OCI-LY7 (cell line): Measurements from ENCODE around the gene PYGB. TPM values are rescaled to one million over a fixed set of nuclear protein-coding genes. Genes with fewer than 3 reads are reported as not detected.

ENCODE experiments used
- BruUV-seq: library from RNA; stranded (reverse); fragments of 400-500 nt; replicated peaks from 2 replicates; lab custom pipeline; 2021; lab: Mats Ljungman, UMichigan
- CTCF ChIA-PET: fragments of 300-600 bp; sonication (Branson Sonifier 250); formaldehyde crosslinking; loops from one replicate; lab custom pipeline; 2022; ENCODE audit warnings: antibody characterized with exemption; ENCODE audit not compliant: unreplicated experiment; lab: Charles Lee
- POLR2A ChIA-PET: fragments of 300-600 bp; sonication (Branson Sonifier 250); formaldehyde crosslinking; loops from one replicate; lab custom pipeline; 2022; ENCODE audit warnings: antibody characterized with exemption; lab: Charles Lee
- DNase-seq: peaks from one replicate; pipeline ENCODE4 v3.0.0-alpha.2; 2015; ENCODE audit warnings: low spot score
- H2AFZ ChIP-seq: fragments of 200-600 bp; sonication (generic), shearing (Covaris generic); 2 replicates; pipeline ENCODE4 v1.6.1; 2014; ENCODE audit warnings: mild to moderate bottlenecking, antibody characterized with exemption, low read length, moderate library complexity
- H3K27ac ChIP-seq: fragments of 200-600 bp; sonication (generic); 2 replicates; pipeline ENCODE4 v1.5.1; 2014; ENCODE audit warnings: mixed run types, low read depth, mild to moderate bottlenecking, moderate library complexity, low read length, inconsistent platforms; ENCODE audit not compliant: poor library complexity, severe bottlenecking
- H3K36me3 ChIP-seq: fragments of 200-600 bp; sonication (generic); 2 replicates; pipeline ENCODE4 v1.6.1; 2014; ENCODE audit warnings: mild to moderate bottlenecking, antibody characterized with exemption, low read length, moderate library complexity, mixed read lengths; ENCODE audit not compliant: insufficient read depth
- H3K4me1 ChIP-seq: fragments of 200-600 bp; sonication (generic); 2 replicates; pipeline ENCODE4 v1.5.1; 2014; ENCODE audit warnings: mild to moderate bottlenecking, low read length; ENCODE audit not compliant: insufficient read depth, poor library complexity, severe bottlenecking
- H3K4me2 ChIP-seq: fragments of 200-600 bp; sonication (generic); 2 replicates; pipeline ENCODE4 v1.6.1; 2014; ENCODE audit warnings: mild to moderate bottlenecking, low read length
- H3K4me3 ChIP-seq: fragments of 200-600 bp; sonication (generic); 2 replicates; pipeline ENCODE4 v1.5.1; 2014; ENCODE audit warnings: mild to moderate bottlenecking, low read depth, low read length; ENCODE audit not compliant: poor library complexity, severe bottlenecking
- H3K79me2 ChIP-seq: fragments of 200-600 bp; sonication (generic); 2 replicates; pipeline ENCODE4 v1.6.1; 2016; ENCODE audit warnings: low read depth, mild to moderate bottlenecking, low read length, moderate library complexity, mixed read lengths; ENCODE audit not compliant: insufficient read depth
- H3K9me2 ChIP-seq: fragments of 200-600 bp; sonication (generic); 2 replicates; pipeline ENCODE4 v1.6.1; 2016; ENCODE audit warnings: mild to moderate bottlenecking, low read length, mixed read lengths; ENCODE audit not compliant: insufficient read depth
- H3K9me3 ChIP-seq: fragments of 200-600 bp; sonication (generic); 2 replicates; pipeline ENCODE4 v1.6.1; 2014; ENCODE audit warnings: mild to moderate bottlenecking, mixed run types, low read length, mixed read lengths
- H4K20me1 ChIP-seq: fragments of 200-600 bp; sonication (generic); 2 replicates; pipeline ENCODE4 v1.6.1; 2014; ENCODE audit warnings: mild to moderate bottlenecking, antibody characterized with exemption, low read length, moderate library complexity, mixed read lengths; ENCODE audit not compliant: insufficient read depth
- CTCF ChIP-seq: fragments of 200-600 bp; sonication (generic); conservative IDR thresholded peaks from 2 replicates; pipeline ENCODE4 v1.5.1; 2014; ENCODE audit warnings: mild to moderate bottlenecking, antibody characterized with exemption, low read length, moderate library complexity, mixed read lengths
- EZH2phosphoT487 ChIP-seq: fragments of 200-600 bp; sonication (generic); IDR thresholded peaks from 2 replicates; pipeline ENCODE4 v1.6.1; 2018; ENCODE audit warnings: low read depth, borderline replicate concordance, mild to moderate bottlenecking, mixed run types, antibody characterized with exemption, low read length, moderate library complexity, mixed read lengths
- intact Hi-C: fragments of 100-400 bp; cut with micrococcal nuclease; formaldehyde crosslinking; loops from one replicate; pipeline ENCODE4 v1.10.0; 2022; ENCODE audit not compliant: unreplicated experiment
- total RNA-seq, 2 experiments: library from RNA; depleted of rRNA in 1 of 2; stranded (reverse); fragments of >200 nt in 1 of 2; shearing (Covaris generic) in 1 of 2; gene quantifications; 2 replicates each; pipeline ENCODE4 v1.2.3, GENCODE V29; 2014 to 2022

PYGB gene
- total RNA-seq, 2 experiments from 2014 or later: 4.9 to 7.0 TPM

DNA sequence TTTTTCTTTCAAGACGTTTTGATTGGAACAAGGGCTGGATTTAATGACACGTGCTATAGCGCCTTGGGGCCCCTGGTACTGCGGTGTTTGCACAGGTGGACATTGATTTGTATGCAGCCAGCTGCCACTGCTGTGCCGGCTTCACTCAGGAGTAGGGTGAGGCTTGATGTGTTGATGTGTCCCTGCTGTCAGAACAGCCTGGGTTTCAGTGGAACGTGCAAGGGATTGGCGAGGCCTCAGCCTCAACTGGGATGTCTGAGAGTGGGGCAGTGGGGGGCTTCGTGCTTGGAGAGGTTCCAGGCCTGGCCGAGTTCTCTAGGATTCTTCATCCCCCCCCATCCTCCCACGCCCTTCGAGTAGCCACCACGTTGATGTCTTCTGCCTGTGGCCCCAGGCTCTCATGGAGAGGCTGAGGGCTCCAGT, 23.0 kb downstream of the PYGB start:
- H2AFZ ChIP-seq: no peak overlapping the region
- CTCF ChIA-PET: no interaction called here
- no peaks in the 10 kb centered on the region for H3K79me2 ChIP-seq
- no TSS peak for BruUV-seq
- H3K4me3 ChIP-seq: no peak overlapping the region
- H3K36me3 ChIP-seq: 0 out of 2 replicates have a peak, but pooled peaks cover 3% of the 10 kb centered on the region
- no peak overlapping the region for H3K27ac ChIP-seq
- POLR2A ChIA-PET: interaction anchor here (1.5 kb wide), 1 partner anchor 17 kb away, joined by 4 read pairs; no protein-coding TSS in a partner anchor
- H3K9me2 ChIP-seq: no peaks in the 10 kb centered on the region
- H3K4me2 ChIP-seq: no peak overlapping the region
- H3K4me1 ChIP-seq: no peaks in the 10 kb centered on the region
- TF ChIP-seq EZH2phosphoT487: no peak
- no peak for TF ChIP-seq CTCF
- intact Hi-C loops: no loop called here
- no peak for DNase-seq
- H4K20me1 ChIP-seq: peaks cover 7% of the 10 kb centered on the region; the same call in 1 of the 2 replicates
- H3K9me3 ChIP-seq: no peaks in the 10 kb centered on the region

DNA sequence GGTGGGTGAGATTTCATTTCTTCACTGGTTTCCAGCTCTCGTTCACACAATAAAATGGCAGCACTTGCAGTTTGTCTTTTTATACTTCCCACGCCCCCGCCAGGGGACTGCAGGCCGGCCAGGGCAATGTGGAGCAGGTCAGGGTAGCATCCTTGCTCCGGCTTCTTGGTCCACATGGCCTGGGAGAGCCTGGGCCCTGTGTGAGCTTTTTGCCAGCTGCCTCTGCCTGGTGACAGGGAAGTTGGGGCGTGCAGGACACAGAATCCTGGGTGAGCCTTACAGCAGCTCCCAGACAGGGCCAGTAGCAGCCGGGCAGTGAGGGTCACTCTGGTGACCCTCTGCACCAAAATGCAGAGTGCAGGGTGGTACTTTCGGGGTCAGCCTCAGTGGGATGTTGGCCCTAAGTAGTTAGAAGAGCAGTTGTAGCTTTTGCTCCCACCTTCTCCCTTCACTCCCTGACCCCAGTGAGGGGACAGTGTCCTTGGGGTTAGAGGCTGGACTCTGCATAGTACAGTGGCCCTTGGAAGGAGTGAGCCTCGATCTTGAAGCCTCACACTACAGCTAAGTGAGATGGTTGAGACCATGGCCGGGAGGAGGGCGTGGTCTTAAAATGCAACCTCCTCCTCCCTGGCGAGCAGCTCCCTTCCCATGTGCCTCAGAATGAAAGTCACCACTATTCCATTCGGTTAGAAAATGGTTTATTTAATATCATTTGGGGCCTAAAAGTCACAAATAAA, 23.8 kb downstream of the PYGB start:
- DNase-seq: no peak
- TF ChIP-seq CTCF (no peak), EZH2phosphoT487 (no peak)
- H3K36me3 ChIP-seq: 0 out of 2 replicates have a peak, but pooled peaks cover 3% of the 10 kb centered on the region
- no TSS peak for BruUV-seq
- no peak overlapping the region for H3K4me2 ChIP-seq
- H3K9me3 ChIP-seq: no peaks in the 10 kb centered on the region
- no peaks in the 10 kb centered on the region for H3K4me1 ChIP-seq
- H2AFZ ChIP-seq: no peak overlapping the region
- no peaks in the 10 kb centered on the region for H3K79me2 ChIP-seq
- H3K27ac ChIP-seq: no peak overlapping the region
- H3K4me3 ChIP-seq: no peak overlapping the region
- ChIA-PET CTCF (no interaction called here), POLR2A (interaction anchor here (1.5 kb wide), 1 partner anchor 18 kb away, joined by 4 read pairs; no protein-coding TSS in a partner anchor)
- H3K9me2 ChIP-seq: no peaks in the 10 kb centered on the region
- H4K20me1 ChIP-seq: peaks cover 7% of the 10 kb centered on the region; the same call in 1 of the 2 replicates
- intact Hi-C loops: no loop called here
